Activated B cell treated with CpG ODN at 0.5 μM for 24 hours (primary cell): ENCODE results near the gene SMIM41. TPM values are rescaled to one million over a fixed set of nuclear protein-coding genes. Genes with fewer than 3 reads are reported as not detected.
"Not testable (repeated sequence)": the region's sequence is repeated elsewhere in the genome, so short reads cannot be mapped to it uniquely, and the experiment has no call there.

Source experiments
- ATAC-seq: fragments of 200-7000 bp; cut with Tn5 transposase; one replicate; pipeline ENCODE4 v1.10.0; 2021; ENCODE audit warnings: low read depth, mild to moderate bottlenecking, moderate library complexity
- CTCF ChIA-PET: fragments of 350-600 bp; sonication (Branson Sonifier 250); formaldehyde crosslinking; loops from one replicate; lab custom pipeline; 2021; ENCODE audit warnings: antibody characterized with exemption; lab: Charles Lee
- POLR2A ChIA-PET: fragments of 350-600 bp; sonication (Branson Sonifier 250); formaldehyde crosslinking; loops from one replicate; lab custom pipeline; 2021; ENCODE audit warnings: antibody characterized with exemption; lab: Charles Lee
- DNase-seq: peaks from one replicate; pipeline ENCODE4 v3.0.0; 2022
- H3K27ac Mint-ChIP-seq: one replicate; pipeline ENCODE4 v1.8.0; 2020; ENCODE audit warnings: mixed read lengths
- H3K27me3 Mint-ChIP-seq: one replicate; pipeline ENCODE4 v1.8.0; 2021; ENCODE audit warnings: mixed read lengths
- H3K36me3 Mint-ChIP-seq: one replicate; pipeline ENCODE4 v1.8.0; 2021; ENCODE audit warnings: low read depth, mixed read lengths
- H3K4me1 Mint-ChIP-seq: one replicate; pipeline ENCODE4 v1.8.0; 2021; ENCODE audit warnings: mixed read lengths
- H3K4me3 Mint-ChIP-seq: one replicate; pipeline ENCODE4 v1.8.0; 2020; ENCODE audit warnings: mild to moderate bottlenecking, mixed read lengths
- H3K9me3 Mint-ChIP-seq: one replicate; pipeline ENCODE4 v1.8.0; 2020; ENCODE audit warnings: mixed read lengths
- intact Hi-C: fragments of 100-400 bp; cut with micrococcal nuclease; formaldehyde crosslinking; loops from one replicate; pipeline ENCODE4 v1.15.1; 2024
- total RNA-seq: library from RNA; stranded (reverse); gene quantifications from 2 replicates; pipeline ENCODE4 v1.2.3, GENCODE V29; 2022
- TF ChIP-seq, protein P1 (sequence below): fragments of 200-600 bp; IDR thresholded peaks from one replicate; pipeline ENCODE4 v1.8.0; 2022; ENCODE audit warnings: antibody characterized with exemption, mild to moderate bottlenecking

SMIM41 gene
- total RNA-seq, 1 donor from 2014 or later = not detected

GRCh38 chr12:52097045-52097666 lies 17.7 kb downstream of the SMIM41 start:
- Mint-ChIP-seq H3K9me3 (no peaks in the 10 kb centered on the region), H3K4me3 (no peak overlapping the region), H3K36me3 (no peaks in the 10 kb centered on the region), H3K4me1 (no peaks in the 10 kb centered on the region), H3K27me3 (peaks cover 20% of the 10 kb centered on the region), H3K27ac (no peak overlapping the region)
- ATAC-seq = no peak
- DNase-seq = no peak
- CTCF ChIA-PET = no interaction called here
- TF ChIP-seq, protein P1, sequence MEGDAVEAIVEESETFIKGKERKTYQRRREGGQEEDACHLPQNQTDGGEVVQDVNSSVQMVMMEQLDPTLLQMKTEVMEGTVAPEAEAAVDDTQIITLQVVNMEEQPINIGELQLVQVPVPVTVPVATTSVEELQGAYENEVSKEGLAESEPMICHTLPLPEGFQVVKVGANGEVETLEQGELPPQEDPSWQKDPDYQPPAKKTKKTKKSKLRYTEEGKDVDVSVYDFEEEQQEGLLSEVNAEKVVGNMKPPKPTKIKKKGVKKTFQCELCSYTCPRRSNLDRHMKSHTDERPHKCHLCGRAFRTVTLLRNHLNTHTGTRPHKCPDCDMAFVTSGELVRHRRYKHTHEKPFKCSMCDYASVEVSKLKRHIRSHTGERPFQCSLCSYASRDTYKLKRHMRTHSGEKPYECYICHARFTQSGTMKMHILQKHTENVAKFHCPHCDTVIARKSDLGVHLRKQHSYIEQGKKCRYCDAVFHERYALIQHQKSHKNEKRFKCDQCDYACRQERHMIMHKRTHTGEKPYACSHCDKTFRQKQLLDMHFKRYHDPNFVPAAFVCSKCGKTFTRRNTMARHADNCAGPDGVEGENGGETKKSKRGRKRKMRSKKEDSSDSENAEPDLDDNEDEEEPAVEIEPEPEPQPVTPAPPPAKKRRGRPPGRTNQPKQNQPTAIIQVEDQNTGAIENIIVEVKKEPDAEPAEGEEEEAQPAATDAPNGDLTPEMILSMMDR = no peak
- intact Hi-C loops = no loop called here
- POLR2A ChIA-PET = no interaction called here

GRCh38 chr12:52104431-52105089 lies 25.1 kb downstream of the SMIM41 start:
- Mint-ChIP-seq H3K27ac (peak overlapping the region; percentile 85), H3K27me3 (peaks cover 11% of the 10 kb centered on the region), H3K4me1 (peaks cover 20% of the 10 kb centered on the region), H3K4me3 (peak overlapping the region; percentile 78)
- not testable (repeated sequence) for DNase-seq, ATAC-seq, H3K36me3 Mint-ChIP-seq, H3K9me3 Mint-ChIP-seq
- POLR2A ChIA-PET = interaction anchor here (0.8 to 1.8 kb wide), 4 partner anchors 13 to 901 kb away, joined by 3 to 15 read pairs (median 4); partner anchors contain the start of gene EIF4B
- intact Hi-C loops = loop anchor here (1.0 to 2.0 kb wide), 2 partner anchors 14 to 16 kb away; no protein-coding TSS in a partner anchor
- CTCF ChIA-PET = interaction anchor here (1.1 to 3.1 kb wide), 4 partner anchors 17 to 79 kb away, joined by 3 to 17 read pairs (median 4); no protein-coding TSS in a partner anchor

GRCh38 chr12:52116222-52117125 lies 37.0 kb downstream of the SMIM41 start:
- POLR2A ChIA-PET = interaction anchor here (1.0 to 4.2 kb wide), 6 partner anchors 11 to 110 kb away, joined by 3 to 37 read pairs (median 5); partner anchors contain the start of genes ATG101, NR4A1 and TAMALIN
- H3K27me3 Mint-ChIP-seq = not testable (repeated sequence)

GRCh38 chr12:52117806-52118475 lies 38.4 kb downstream of the SMIM41 start:
- not testable (repeated sequence) for H3K36me3 Mint-ChIP-seq

More at GRCh38 chr12:52116222-52117125, 37.0 kb downstream of the SMIM41 start:
- DNase-seq = peak; percentile 44
- intact Hi-C loops = loop anchor here (1.0 to 5.0 kb wide), 4 partner anchors 33 to 524 kb away; partner anchors contain the start of gene SCN8A
- not testable (repeated sequence) for H3K36me3 Mint-ChIP-seq, H3K9me3 Mint-ChIP-seq, ATAC-seq, H3K27ac Mint-ChIP-seq
- CTCF ChIA-PET = interaction anchor here (0.8 to 5.1 kb wide), 12 partner anchors 11 to 124 kb away, joined by 3 to 191 read pairs (median 5); partner anchors contain the start of genes NR4A1 and TAMALIN
- Mint-ChIP-seq H3K4me3 (peak overlapping the region; percentile 11), H3K4me1 (peaks cover 46% of the 10 kb centered on the region)

GRCh38 chr12:52119398-52120254 lies 40.1 kb downstream of the SMIM41 start:
- POLR2A ChIA-PET = interaction anchor here (0.5 to 4.2 kb wide), 3 partner anchors 68 to 94 kb away, joined by 4 to 37 read pairs (median 9); partner anchors contain the start of gene NR4A1
- ATAC-seq (no peak), DNase-seq (no peak)
- TF ChIP-seq, protein P1 = no peak
- Mint-ChIP-seq H3K4me3 (no peak overlapping the region), H3K27ac (peak overlapping the region; percentile 89), H3K4me1 (peaks cover 58% of the 10 kb centered on the region), H3K9me3 (no peaks in the 10 kb centered on the region), H3K36me3 (no peaks in the 10 kb centered on the region), H3K27me3 (no peaks in the 10 kb centered on the region)
- intact Hi-C loops = loop anchor here (2.0 to 5.0 kb wide), 3 partner anchors 87 to 527 kb away; partner anchors contain the start of gene SCN8A
- CTCF ChIA-PET = interaction anchor here (0.9 to 5.1 kb wide), 4 partner anchors 36 to 96 kb away, joined by 3 to 191 read pairs (median 28); partner anchors contain the start of gene ATG101

More at GRCh38 chr12:52117806-52118475, 38.4 kb downstream of the SMIM41 start:
- H3K9me3 Mint-ChIP-seq, ATAC-seq, DNase-seq, H3K27me3 Mint-ChIP-seq: not testable (repeated sequence)
- intact Hi-C loops = loop anchor here (1.0 to 5.0 kb wide), 8 partner anchors 14 to 526 kb away; partner anchors contain the start of genes ATG101, NR4A1, SCN8A and TAMALIN
- Mint-ChIP-seq H3K4me1 (peaks cover 55% of the 10 kb centered on the region), H3K27ac (peak overlapping the region; percentile 89), H3K4me3 (peak overlapping the region; percentile 53)
- POLR2A ChIA-PET = interaction anchor here (0.7 to 4.2 kb wide), 14 partner anchors 13 to 888 kb away, joined by 3 to 37 read pairs (median 6); partner anchors contain the start of genes ATG101, EIF4B, NR4A1 and TAMALIN
- CTCF ChIA-PET = interaction anchor here (1.1 to 5.1 kb wide), 11 partner anchors 23 to 147 kb away, joined by 3 to 191 read pairs (median 6); partner anchors contain the start of genes ATG101 and TAMALIN
